Stimulated activated CD4-positive, alpha-beta T cell treated with anti-CD3 and anti-CD28 coated beads, Interleukin-2, amount 100 ng/mL, for 24 hours (primary cell): ENCODE measurements around the gene TBC1D9.
"Not testable (repeated sequence)": the region's sequence is repeated elsewhere in the genome, so short reads cannot be mapped to it uniquely, and the experiment has no call there.

Source experiments
- DNase-seq, 2 donors: peaks; one replicate each; pipeline ENCODE4 v3.0.0-alpha.2; 2020

The TBC1D9 gene

GRCh38 chr4:140756319-140757231, at the start of gene TBC1D9:
Gene TBC1D9, minus strand, starts transcription at chr4:140756385. Its CDS starts 340 bp downstream, at chr4:140756045.
- DNase-seq = peak in 1 of 2 donors; percentile 16

- no peak for DNase-seq
Measured at GRCh38 chr4:140805293-140805692, 49.1 kb upstream of the TBC1D9 start.

GRCh38 chr4:140802591-140802990, 46.4 kb upstream of the TBC1D9 start:
- DNase-seq = no peak

- DNase-seq = no peak
Measured at GRCh38 chr4:140800666-140801065, 44.5 kb upstream of the TBC1D9 start.

GRCh38 chr4:140799686-140800225, 43.6 kb upstream of the TBC1D9 start:
- DNase-seq = no peak

GRCh38 chr4:140793291-140793690, 37.1 kb upstream of the TBC1D9 start:
- DNase-seq = no peak

GRCh38 chr4:140790765-140791164, 34.6 kb upstream of the TBC1D9 start:
- DNase-seq = no peak

GRCh38 chr4:140790171-140790570, 34.0 kb upstream of the TBC1D9 start:
- DNase-seq = no peak

GRCh38 chr4:140789759-140790158, 33.6 kb upstream of the TBC1D9 start:
- no peak for DNase-seq

- DNase-seq = not testable (repeated sequence)
Measured at GRCh38 chr4:140782787-140783186, 26.6 kb upstream of the TBC1D9 start.

GRCh38 chr4:140781596-140781995, 25.4 kb upstream of the TBC1D9 start:
- DNase-seq = no peak

- DNase-seq = no peak
Measured at GRCh38 chr4:140777894-140778293, 21.7 kb upstream of the TBC1D9 start.

GRCh38 chr4:140777386-140777785, 21.2 kb upstream of the TBC1D9 start:
- DNase-seq = no peak

GRCh38 chr4:140776556-140776955, 20.4 kb upstream of the TBC1D9 start:
- no peak for DNase-seq

- no peak for DNase-seq
Measured at GRCh38 chr4:140774956-140775355, 18.8 kb upstream of the TBC1D9 start.

- no peak for DNase-seq
Measured at GRCh38 chr4:140774510-140774909, 18.3 kb upstream of the TBC1D9 start.

GRCh38 chr4:140769209-140769608, 13.0 kb upstream of the TBC1D9 start:
- DNase-seq = no peak

- DNase-seq = no peak
Measured at GRCh38 chr4:140764785-140765392, 8.7 kb upstream of the TBC1D9 start.

- DNase-seq = no peak
Measured at GRCh38 chr4:140762202-140762601, 6.0 kb upstream of the TBC1D9 start.

- no peak for DNase-seq
Measured at GRCh38 chr4:140757232-140757630, 1.0 kb upstream of the TBC1D9 start.

- DNase-seq = peak in 1 of 2 donors; percentile 35
Measured at GRCh38 chr4:140755774-140756318, 339 bp downstream of the TBC1D9 start.

GRCh38 chr4:140754918-140755773, 1.0 kb downstream of the TBC1D9 start:
- no peak for DNase-seq

GRCh38 chr4:140753329-140753728, 2.9 kb downstream of the TBC1D9 start:
- DNase-seq = no peak
